Activated CD8-positive, alpha-beta T cell treated with anti-CD3 and anti-CD28 coated beads for 36 hours (primary cell): ENCODE measurements around the gene IL18R1. TPM values are rescaled to one million over a fixed set of nuclear protein-coding genes. Genes with fewer than 3 reads are reported as not detected.

Experiments
- ATAC-seq: fragments of 200-7000 bp; cut with Tn5 transposase; one replicate; pipeline ENCODE4 v1.10.0; 2021; ENCODE audit warnings: mild to moderate bottlenecking, moderate library complexity
- CTCF ChIA-PET: fragments of 350-600 bp; sonication (Branson Sonifier 250); formaldehyde crosslinking; loops from one replicate; lab custom pipeline; 2021; ENCODE audit warnings: antibody characterized with exemption; lab: Charles Lee
- POLR2A ChIA-PET: fragments of 350-600 bp; sonication (Branson Sonifier 250); formaldehyde crosslinking; loops from one replicate; lab custom pipeline; 2021; ENCODE audit warnings: antibody characterized with exemption; lab: Charles Lee
- DNase-seq: peaks from one replicate; pipeline ENCODE4 v3.0.0-alpha.2; 2020
- H3K27ac Mint-ChIP-seq: one replicate; pipeline ENCODE4 v1.8.0; 2021; ENCODE audit warnings: mild to moderate bottlenecking, mixed read lengths
- H3K27me3 Mint-ChIP-seq: one replicate; pipeline ENCODE4 v1.8.0; 2021; ENCODE audit warnings: mixed read lengths
- H3K36me3 Mint-ChIP-seq: one replicate; pipeline ENCODE4 v1.8.0; 2021; ENCODE audit warnings: low read depth, mixed read lengths
- H3K4me1 Mint-ChIP-seq: one replicate; pipeline ENCODE4 v1.8.0; 2021; ENCODE audit warnings: low read depth, mixed read lengths
- H3K4me3 Mint-ChIP-seq: one replicate; pipeline ENCODE4 v1.8.0; 2021; ENCODE audit warnings: mild to moderate bottlenecking, moderate library complexity, mixed read lengths
- H3K9me3 Mint-ChIP-seq: one replicate; pipeline ENCODE4 v1.8.0; 2021; ENCODE audit warnings: mixed read lengths
- CTCF ChIP-seq: fragments of 200-600 bp; IDR thresholded peaks from one replicate; pipeline ENCODE4 v1.8.0; 2022; ENCODE audit warnings: antibody characterized with exemption, mild to moderate bottlenecking
- intact Hi-C: fragments of 100-400 bp; cut with micrococcal nuclease; formaldehyde crosslinking; loops from one replicate; pipeline ENCODE4 v1.10.0; 2022
- total RNA-seq, 2 experiments: library from RNA; stranded (reverse); gene quantifications; one replicate each; pipeline ENCODE4 v1.2.3, GENCODE V29; 2021

Gene IL18R1
- 10 to 100 TPM; 15.0 to 15.8 TPM for total RNA-seq

- ATAC-seq (peak; percentile 82), DNase-seq (peak; percentile 81)
- no peaks in the 10 kb centered on the region for H3K27me3 Mint-ChIP-seq
- peak; percentile 84 for TF ChIP-seq CTCF
- H3K27ac Mint-ChIP-seq: peak within 1 kb of the TSS; percentile 98
- peak within 1 kb of the TSS; percentile 96 for H3K4me3 Mint-ChIP-seq
- CTCF ChIA-PET: interaction anchor here (0.5 to 3.6 kb wide), 24 partner anchors 12 to 1356 kb away, joined by 3 to 27 read pairs (median 4); no protein-coding TSS in a partner anchor
- no peaks in the 10 kb centered on the region for H3K9me3 Mint-ChIP-seq
- peaks cover 36% of the 10 kb centered on the region for H3K4me1 Mint-ChIP-seq
- POLR2A ChIA-PET: interaction anchor here (1.1 to 1.5 kb wide), 6 partner anchors 9 to 97 kb away, joined by 3 to 5 read pairs (median 4); no protein-coding TSS in a partner anchor
- intact Hi-C loops: loop anchor here (2.0 to 5.0 kb wide), 3 partner anchors 87 to 333 kb away; no protein-coding TSS in a partner anchor
- peaks cover 6% of the 10 kb centered on the region for H3K36me3 Mint-ChIP-seq
These were observed at the start of gene IL18R1 for GRCh38 chr2:102355526-102356380. Gene IL18R1, plus strand, starts transcription at chr2:102355796. Its CDS starts 6,865 bp downstream, at chr2:102362661.

GRCh38 chr2:102306125-102306524, 49.5 kb upstream of the IL18R1 start:
- no peak for TF ChIP-seq CTCF
- H3K27me3 Mint-ChIP-seq: peaks cover 2% of the 10 kb centered on the region
- ChIA-PET CTCF (interaction anchor here (0.6 to 1.2 kb wide), 4 partner anchors 14 to 137 kb away, joined by 3 read pairs; partner anchors contain the start of gene IL18R1), POLR2A (interaction anchor here (0.6 kb wide), 2 partner anchors 104 to 146 kb away, joined by 3 to 4 read pairs; no protein-coding TSS in a partner anchor)
- peaks cover 42% of the 10 kb centered on the region for H3K4me1 Mint-ChIP-seq
- H3K27ac Mint-ChIP-seq: peak overlapping the region; percentile 85
- intact Hi-C loops: no loop called here
- no peaks in the 10 kb centered on the region for H3K9me3 Mint-ChIP-seq
- ATAC-seq (no peak), DNase-seq (no peak)
- no peaks in the 10 kb centered on the region for H3K36me3 Mint-ChIP-seq
- no peak overlapping the region for H3K4me3 Mint-ChIP-seq

GRCh38 chr2:102310964-102311640, 44.5 kb upstream of the IL18R1 start, which contains the start of gene IL1RL1:
Gene IL1RL1, plus strand, starts transcription at chr2:102311563. Its CDS starts 26,702 bp downstream, at chr2:102338265.
- H3K27me3 Mint-ChIP-seq: peaks cover 2% of the 10 kb centered on the region
- H3K27ac Mint-ChIP-seq: no peak within 1 kb of the TSS
- H3K4me1 Mint-ChIP-seq: peaks cover 8% of the 10 kb centered on the region
- intact Hi-C loops: no loop called here
- no peak for DNase-seq
- ATAC-seq: peak; percentile 37
- TF ChIP-seq CTCF: no peak
- H3K4me3 Mint-ChIP-seq: no peak within 1 kb of the TSS
- no peaks in the 10 kb centered on the region for H3K9me3 Mint-ChIP-seq
- no peaks in the 10 kb centered on the region for H3K36me3 Mint-ChIP-seq
- ChIA-PET CTCF (interaction anchor here (2.1 kb wide), 1 partner anchor 9 kb away, joined by 12 read pairs; no protein-coding TSS in a partner anchor), POLR2A (no interaction called here)

- intact Hi-C loops: no loop called here
- ChIA-PET CTCF (interaction anchor here (1.0 to 1.2 kb wide), 3 partner anchors 18 to 27 kb away, joined by 3 read pairs; no protein-coding TSS in a partner anchor), POLR2A (no interaction called here)
- H3K4me3 Mint-ChIP-seq: no peak overlapping the region
- H3K4me1 Mint-ChIP-seq: peaks cover 4% of the 10 kb centered on the region
- peaks cover 2% of the 10 kb centered on the region for H3K27me3 Mint-ChIP-seq
- no peak overlapping the region for H3K27ac Mint-ChIP-seq
- DNase-seq (no peak), ATAC-seq (peak; percentile 20)
- no peaks in the 10 kb centered on the region for H3K36me3 Mint-ChIP-seq
- no peak for TF ChIP-seq CTCF
- H3K9me3 Mint-ChIP-seq: no peaks in the 10 kb centered on the region
These were observed 42.6 kb upstream of the IL18R1 start for GRCh38 chr2:102313025-102313424.
